Posterior vena cava (tissue), 2 donors: ENCODE data around the gene CDKL1. TPM values are rescaled to one million over a fixed set of nuclear protein-coding genes. Genes with fewer than 3 reads are reported as not detected.
"Not testable (repeated sequence)": the region's sequence is repeated elsewhere in the genome, so short reads cannot be mapped to it uniquely, and the experiment has no call there.

Experiments
- DNase-seq: peaks from one replicate; pipeline ENCODE4 v3.0.0-alpha.2; 2020; ENCODE audit warnings: low spot score
- intact Hi-C, 2 donors: fragments of 100-400 bp; cut with DNase I; formaldehyde crosslinking; loops; one replicate each; pipeline versions ENCODE4 v1.14.1 to v1.14.2; 2022 to 2023
- total RNA-seq, 2 donors: library from RNA; stranded (reverse); fragmentation: NEBNext Ultra II Directional; extraction: Animal tissue kit (Norgen Biotek cat#: 25700); gene quantifications; one replicate each; pipeline ENCODE4 v1.2.1, GENCODE V29; 2021
- donor health status: DM: yes; HTN: yes; CAD: no.
- donor health status: DM: yes; HTN: yes; CAD: no.

The CDKL1 gene
- total RNA-seq, 2 donors from 2014 or later = 10.2 to 17.4 TPM

DNA sequence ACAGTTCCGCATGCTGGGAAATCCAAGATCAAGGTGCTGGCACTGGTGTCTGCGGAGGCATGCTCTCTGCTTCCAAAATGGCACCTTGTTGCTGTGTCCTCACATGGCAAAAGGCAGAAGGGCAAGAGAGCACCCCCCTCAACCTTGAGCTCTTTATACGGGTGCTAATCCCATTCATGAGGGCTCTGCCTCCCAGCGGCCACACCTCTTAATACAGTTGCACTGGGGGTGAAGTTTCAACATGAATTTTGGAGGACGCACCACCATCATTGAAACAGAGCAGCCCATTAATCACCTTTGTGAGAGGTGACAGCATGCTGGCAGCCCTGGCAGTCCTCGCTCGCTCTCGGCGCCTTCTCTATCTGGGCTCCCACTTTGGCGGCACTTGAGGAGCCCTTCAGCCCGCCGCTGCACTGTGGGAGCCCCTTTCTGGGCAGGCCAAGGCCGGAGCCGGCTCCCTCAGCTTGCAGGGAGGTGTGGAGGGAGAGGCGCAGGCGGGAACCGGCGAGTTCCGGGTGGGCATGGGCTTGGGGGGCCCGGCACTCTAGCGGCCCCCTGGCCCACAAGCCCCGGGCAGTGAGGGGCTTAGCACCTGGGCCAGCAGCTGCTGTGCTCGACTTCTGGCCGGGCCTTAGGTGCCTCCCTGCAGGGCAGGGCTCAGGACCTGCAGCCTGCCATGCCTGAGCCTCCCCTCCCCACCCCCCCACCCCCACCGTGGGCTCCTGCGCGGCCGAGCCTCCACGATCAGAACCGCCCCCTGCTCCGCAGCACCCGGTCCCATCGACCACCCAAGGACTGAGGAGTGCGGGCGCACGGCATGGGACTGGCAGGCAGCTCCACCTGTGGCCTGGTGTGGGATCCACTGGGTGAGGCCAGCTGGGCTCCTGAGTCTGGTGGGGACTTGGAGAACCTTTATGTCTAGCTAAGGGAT, 34.9 kb downstream of the CDKL1 start:
- intact Hi-C loops, DNase-seq: not testable (repeated sequence)

DNA sequence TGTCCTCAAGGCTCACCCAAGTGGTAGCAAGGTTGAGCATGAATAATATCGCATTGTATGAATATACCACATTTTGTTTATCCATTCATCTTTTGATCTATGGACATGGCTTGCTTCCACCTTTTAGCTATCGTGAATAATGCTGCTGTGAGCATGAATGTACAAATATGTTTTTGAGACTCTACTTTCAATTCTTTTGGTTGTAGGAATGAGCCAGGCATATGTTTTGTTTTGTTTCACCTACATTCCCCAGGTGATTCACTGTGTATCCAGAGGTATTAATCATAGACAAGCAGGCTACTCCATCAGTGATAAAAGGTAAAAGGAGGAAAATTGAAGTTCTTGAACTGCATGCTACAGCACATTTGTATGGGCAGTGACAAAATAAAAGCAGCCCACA, 35.8 kb downstream of the CDKL1 start:
- no peak for DNase-seq
- intact Hi-C loops = no loop called here

DNA sequence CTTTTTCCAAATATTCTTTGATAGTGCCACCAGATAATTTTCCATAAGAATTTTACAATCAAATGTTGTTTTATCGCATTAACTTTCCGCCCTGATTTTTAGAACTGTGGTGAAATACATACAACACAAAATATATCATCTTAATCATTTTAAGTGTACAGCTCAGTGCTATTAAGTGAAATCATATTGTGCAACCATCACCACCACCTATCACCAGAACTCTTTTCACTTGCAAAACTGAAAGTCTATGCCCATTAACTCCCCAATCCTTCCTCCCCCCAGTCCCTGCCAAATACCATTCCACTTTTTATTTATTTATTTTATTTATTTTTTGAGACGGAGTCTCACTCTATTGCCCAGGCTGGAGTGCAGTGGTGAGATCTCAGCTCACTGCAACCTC, 36.6 kb downstream of the CDKL1 start:
- no peak for DNase-seq
- intact Hi-C loops = no loop called here

GRCh38 chr14:50359631-50360030, 37.0 kb downstream of the CDKL1 start:
- DNase-seq = no peak
- intact Hi-C loops = no loop called here

- no peak for DNase-seq
- intact Hi-C loops = no loop called here
These were observed 38.8 kb downstream of the CDKL1 start for GRCh38 chr14:50357753-50358395.

DNA sequence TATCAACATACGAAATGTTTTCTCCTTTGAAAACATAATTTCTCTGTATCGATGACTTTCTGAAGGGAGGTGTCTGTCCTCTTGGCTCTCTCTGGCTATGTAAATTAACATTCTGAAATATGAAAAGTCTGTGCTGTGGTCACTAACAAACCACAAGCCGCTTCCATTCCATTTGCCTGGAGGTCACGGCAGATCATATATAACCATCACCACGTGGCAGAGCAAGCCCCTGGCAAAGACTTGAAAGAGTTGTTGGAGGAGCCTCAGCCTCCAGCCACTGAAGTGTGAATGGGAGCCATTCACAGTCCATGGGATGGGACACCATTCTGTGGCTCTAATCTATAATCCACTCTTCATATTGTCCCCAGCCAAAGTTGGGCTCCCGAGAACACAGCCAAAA, 39.6 kb downstream of the CDKL1 start:
- intact Hi-C loops = no loop called here
- no peak for DNase-seq

DNA sequence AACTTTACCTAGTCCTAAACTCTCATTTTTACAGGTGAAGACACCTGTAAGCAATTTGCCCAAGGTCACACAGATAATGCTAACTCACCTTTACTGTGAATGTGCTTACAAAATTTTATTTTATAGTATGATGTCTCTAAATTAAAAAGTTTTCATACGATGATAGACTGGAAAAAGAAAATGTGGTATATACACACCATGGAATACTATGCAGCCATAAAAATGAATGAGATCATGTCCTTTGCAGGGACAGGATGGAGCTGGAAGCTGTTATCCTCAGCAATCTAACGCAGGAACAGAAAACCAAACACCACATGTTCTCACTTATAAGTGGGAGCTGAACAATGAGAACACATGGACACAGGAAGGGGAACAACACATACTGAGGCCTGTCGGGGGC, 40.4 kb downstream of the CDKL1 start:
- DNase-seq, intact Hi-C loops: not testable (repeated sequence)

DNA sequence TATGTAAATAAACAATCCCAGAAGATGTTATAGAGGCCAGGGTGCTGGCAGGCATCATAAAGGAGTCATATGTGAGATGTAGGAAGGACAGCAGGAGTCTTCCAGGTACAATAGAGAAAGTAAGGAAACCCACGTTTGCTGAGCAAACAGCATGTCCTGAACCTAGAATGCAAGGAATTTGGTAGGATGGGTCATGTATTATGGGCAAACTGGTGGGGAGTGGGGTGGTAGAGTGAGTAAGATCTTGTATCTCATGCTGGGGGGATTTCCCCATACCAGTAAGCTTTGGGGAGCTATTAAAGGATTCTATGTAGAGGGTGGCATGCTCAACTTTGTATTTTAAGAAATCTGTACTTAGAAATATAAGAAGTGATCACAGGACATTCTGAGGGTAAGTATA, 41.0 kb downstream of the CDKL1 start:
- no peak for DNase-seq
- intact Hi-C loops = no loop called here

- intact Hi-C loops = no loop called here
- DNase-seq = no peak
These were observed 42.2 kb downstream of the CDKL1 start for GRCh38 chr14:50354527-50354926.

DNA sequence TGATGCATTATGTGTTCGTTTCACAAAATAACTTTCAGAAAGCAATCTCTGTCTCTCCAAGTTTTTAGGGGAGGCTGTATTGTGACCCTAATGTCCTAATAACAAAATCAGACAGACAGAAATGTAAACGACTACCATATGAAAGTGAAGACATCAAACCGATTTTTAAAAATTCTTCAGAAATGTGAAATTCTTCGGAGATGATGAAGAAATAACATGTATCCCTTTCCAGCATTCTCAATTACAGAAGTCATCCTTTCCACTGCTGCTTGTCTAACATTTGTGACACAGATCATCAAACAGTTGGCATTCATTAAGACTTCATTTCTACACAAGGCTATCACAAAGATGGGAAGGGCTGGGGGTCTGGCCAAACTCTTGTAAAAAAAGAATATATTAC, 43.6 kb downstream of the CDKL1 start:
- intact Hi-C loops = no loop called here
- no peak for DNase-seq

DNA sequence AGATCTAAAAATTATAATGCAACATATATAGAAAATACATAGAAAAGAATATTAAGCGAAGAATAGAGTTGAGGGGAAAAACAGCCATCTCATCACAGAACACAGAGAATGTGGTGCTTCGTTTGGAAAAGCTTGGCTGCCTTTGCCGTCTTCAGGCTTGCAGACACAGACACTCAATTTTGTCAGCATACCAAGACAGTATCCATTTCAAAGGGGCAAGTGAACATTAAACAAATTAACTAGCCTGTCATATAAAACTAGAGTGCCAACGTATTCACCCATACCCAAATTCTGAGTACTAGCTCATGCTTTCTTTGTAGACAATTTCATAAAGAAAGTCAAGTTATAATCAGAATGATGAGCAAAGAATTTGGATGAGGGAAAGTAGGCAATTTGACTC, 44.1 kb downstream of the CDKL1 start:
- DNase-seq = no peak
- intact Hi-C loops = no loop called here

DNA sequence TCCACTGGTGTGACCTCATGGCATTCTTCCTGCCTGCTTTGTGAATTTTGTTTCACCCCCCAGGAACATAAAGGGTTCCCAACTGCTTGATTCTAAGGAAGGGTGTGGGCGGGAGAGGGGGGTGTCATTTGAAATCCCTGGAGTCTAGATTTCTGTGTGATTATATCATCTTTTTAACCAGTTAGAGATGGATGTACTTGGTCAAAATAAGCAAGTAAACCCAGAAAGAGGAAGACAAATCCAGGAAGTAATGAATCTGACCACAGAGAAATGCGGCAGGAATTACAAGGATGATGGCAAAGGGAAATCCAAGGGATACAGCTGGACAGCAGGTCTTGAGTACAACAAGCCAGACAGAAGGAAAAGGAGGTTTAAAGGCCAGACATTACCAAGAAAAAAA, 45.7 kb downstream of the CDKL1 start:
- intact Hi-C loops = no loop called here
- DNase-seq = no peak

DNA sequence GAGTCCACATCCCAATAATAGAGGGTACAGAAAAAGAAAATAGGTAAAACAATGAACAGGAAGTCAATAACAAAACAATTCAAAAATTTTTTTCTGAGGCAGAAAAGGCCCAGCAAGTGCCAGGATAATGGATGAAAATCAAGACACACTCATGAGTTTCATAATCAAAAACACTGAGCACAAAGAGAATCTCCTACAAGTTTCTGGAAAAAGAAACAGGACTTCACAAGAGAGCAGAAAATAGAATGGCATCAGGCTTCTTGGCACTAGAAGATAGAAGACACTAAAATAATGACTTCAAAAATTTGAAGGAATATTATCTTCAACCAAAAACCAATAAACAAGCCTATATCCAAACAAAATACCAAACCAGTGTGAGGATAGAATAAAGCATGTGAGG, 47.7 kb downstream of the CDKL1 start:
- intact Hi-C loops = loop anchor here (2.0 to 10.0 kb wide), 2 partner anchors 22 to 46 kb away; partner anchors contain the start of gene CDKL1 (in 1 of the 2)
- no peak for DNase-seq

DNA sequence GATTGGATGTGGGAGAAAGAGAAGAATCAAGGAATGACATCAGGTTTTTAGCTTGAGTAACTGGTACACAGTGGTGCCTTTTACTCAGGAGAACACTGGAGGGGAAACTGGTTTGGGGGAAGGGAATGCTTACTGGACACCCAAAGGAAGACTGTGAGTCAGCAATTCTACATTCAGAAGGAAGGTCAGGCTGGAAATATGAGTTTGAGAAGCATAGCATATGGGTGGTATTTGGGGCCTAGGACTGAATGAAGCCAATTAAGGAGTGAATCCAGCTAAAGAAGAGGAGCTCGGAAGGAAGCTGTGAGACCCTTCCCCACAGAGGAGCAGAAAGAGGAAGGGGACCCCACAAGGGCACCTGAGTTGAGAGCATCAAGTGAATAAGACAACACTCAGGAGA, 49.2 kb downstream of the CDKL1 start:
- intact Hi-C loops = loop anchor here in 1 of 2 donors (10.0 kb wide), 1 partner anchor 47 kb away; the partner anchor contains the start of gene CDKL1
- no peak for DNase-seq

DNA sequence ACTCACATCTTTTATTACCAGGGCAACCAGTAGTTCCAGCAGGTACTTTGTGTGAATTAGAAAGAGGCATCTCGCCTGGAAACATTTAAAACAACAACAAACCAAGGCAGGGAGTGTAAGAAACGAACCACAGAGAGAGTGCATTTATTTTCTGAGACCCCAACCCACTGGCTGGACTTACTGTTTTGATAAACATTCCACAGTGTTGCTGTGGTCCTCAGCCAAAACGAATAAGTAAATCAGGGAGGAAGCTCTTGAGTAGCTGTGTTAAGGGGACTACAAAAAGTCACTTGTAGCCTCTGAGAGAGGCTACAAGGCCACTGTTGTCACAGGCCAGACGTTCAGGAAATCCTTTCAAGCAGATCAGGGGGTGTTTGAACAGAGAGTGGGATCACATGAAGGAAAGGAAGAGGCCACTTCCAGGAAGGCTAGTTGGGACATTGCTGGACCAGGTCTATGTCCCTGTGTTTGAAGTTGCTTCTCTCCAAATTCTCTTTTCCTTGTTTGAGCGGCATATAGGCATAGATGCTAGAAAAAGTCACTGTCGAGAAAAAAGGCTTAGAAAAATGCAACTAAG, 50.7 kb downstream of the CDKL1 start:
- intact Hi-C loops = loop anchor here in 1 of 2 donors (10.0 kb wide), 1 partner anchor 49 kb away; the partner anchor contains the start of gene CDKL1
- DNase-seq = no peak

DNA sequence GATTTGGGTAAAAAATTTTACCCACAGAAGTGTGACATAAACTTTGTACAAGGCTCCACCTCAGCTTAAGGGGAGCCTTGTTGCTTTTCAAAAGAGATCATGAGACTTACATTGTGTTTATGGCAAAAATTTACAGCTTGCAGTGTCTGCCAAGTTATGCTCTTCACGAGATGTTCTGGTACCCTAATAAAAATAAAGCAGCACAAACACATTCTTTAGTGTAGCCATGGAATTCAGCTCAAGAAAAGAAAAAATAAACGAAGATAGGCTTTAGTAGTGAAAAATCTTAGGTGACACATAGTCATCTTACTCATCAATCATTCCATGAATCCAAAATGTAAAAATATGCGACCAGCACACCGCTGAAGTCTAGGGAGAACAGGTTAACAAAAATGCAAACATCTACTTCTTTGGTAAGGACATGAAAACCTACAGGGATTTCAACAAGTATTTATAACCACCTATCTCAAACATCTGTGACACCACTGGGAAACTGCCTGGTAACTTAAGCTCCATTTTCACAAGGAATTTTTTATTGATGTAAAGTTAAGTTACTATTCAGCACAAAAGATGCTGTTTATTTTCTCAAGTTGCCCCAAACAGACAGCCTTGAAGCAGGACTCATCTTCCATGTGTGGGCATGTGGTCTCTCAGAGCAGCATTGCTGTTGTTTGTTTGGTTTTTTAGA, 51.7 kb downstream of the CDKL1 start:
- intact Hi-C loops = loop anchor here in 1 of 2 donors (10.0 kb wide), 1 partner anchor 50 kb away; the partner anchor contains the start of gene CDKL1
- no peak for DNase-seq

DNA sequence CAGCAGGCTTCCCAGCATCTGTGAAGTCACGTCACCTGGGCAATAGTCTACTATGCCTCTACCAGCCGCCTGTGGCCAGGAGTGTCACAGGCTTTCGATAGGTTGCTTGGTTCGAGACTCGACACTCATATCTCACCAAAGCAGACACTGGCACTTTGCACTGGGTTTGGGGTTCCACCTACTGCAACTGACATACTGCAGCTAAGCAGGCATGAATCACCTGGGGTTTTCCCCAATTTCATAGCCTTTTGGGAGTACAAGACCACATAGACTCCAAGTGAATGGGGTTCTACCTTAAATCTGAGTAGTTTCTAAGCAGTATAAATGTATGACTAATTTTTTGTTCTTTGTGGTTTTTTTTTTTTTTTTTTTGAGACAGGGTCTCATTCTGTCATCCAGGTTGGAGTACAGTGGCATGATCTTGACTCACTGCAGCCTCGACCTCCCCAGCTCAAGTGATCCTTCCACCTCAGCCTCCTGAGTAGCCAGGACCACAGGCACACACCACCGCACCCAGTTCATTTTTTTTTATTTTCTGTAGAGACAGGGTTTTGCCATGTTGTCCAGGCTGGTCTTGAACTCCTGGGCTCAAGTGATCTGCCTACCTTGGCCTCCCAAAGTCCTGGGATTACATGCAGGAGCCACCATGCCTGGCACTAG, 52.4 kb downstream of the CDKL1 start:
- DNase-seq = no peak
- intact Hi-C loops = loop anchor here in 1 of 2 donors (10.0 kb wide), 1 partner anchor 51 kb away; the partner anchor contains the start of gene CDKL1

DNA sequence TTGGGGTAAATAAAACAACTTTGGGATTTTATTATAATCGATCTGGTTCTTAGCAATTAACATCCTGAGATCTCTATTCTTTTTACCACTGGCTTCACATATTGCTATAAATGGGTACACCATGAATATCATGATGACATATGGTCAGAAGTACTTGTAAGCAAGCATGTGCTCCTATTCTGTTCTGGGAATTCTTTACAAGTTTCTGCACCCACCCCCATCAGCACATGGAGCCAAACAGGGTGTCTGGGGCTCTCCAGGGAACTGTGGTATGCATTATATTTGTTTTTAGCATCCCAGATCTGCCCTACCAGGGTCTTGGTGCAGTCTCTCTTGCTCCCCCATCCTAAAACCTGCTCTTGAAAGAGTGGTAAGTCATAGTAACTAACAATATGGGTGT, 53.2 kb downstream of the CDKL1 start:
- intact Hi-C loops = loop anchor here in 1 of 2 donors (10.0 kb wide), 1 partner anchor 51 kb away; the partner anchor contains the start of gene CDKL1

More for the DNA sequence above, 53.2 kb downstream of the CDKL1 start:
- DNase-seq = no peak
